ENCODE results near the gene CKAP5.

The CKAP5 gene

DNA sequence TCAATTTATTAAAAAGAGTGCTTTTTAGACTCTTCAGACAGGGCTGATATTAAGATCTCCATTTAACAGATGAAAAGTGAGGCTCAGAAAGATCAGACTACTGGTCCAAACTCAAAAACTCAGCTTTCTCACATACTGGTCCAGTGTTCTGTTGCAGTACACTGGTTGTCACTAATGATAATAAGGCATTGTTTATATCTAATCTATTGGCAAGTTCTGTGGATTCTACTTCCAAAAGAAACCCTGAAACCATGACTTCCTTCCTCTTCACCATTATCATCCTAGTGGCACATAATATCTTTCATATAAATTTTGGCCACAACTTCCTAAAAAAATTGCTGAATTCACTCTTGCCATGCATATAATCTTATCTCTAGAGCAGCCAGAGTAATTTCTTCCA lies 90.1 kb downstream of the CKAP5 start:
- H3K4me3 ChIP-seq (ENCODE audit: low read depth, low read length) = no peak overlapping the region
- TF ChIP-seq, protein P1, sequence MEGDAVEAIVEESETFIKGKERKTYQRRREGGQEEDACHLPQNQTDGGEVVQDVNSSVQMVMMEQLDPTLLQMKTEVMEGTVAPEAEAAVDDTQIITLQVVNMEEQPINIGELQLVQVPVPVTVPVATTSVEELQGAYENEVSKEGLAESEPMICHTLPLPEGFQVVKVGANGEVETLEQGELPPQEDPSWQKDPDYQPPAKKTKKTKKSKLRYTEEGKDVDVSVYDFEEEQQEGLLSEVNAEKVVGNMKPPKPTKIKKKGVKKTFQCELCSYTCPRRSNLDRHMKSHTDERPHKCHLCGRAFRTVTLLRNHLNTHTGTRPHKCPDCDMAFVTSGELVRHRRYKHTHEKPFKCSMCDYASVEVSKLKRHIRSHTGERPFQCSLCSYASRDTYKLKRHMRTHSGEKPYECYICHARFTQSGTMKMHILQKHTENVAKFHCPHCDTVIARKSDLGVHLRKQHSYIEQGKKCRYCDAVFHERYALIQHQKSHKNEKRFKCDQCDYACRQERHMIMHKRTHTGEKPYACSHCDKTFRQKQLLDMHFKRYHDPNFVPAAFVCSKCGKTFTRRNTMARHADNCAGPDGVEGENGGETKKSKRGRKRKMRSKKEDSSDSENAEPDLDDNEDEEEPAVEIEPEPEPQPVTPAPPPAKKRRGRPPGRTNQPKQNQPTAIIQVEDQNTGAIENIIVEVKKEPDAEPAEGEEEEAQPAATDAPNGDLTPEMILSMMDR (IDR thresholded peaks at IDR 0.05; ENCODE audit: low read depth, low read length) = no peak

DNA sequence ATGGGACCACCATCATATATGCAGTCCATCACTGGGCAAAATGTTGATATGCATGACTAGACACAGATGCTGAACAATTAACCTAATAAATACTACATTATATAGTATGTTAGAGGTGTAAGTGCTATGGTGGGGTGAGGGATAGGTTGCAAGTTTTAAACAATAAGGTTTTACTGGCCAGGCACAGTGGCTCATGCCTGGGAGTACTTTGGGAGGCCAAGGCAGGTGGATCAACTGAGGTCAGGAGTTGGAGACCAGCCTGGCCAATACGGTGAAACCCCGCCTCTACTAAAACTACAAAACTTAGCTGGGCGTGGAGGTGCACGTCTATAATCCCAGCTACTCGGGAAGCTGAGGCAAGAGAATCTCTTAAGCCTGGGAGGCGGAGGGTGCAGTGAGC lies 98.9 kb downstream of the CKAP5 start:
- TF ChIP-seq, protein P1 (IDR thresholded peaks at IDR 0.05; ENCODE audit: low read depth, low read length) = no peak
- no peak overlapping the region for H3K4me3 ChIP-seq (ENCODE audit: low read depth, low read length)

DNA sequence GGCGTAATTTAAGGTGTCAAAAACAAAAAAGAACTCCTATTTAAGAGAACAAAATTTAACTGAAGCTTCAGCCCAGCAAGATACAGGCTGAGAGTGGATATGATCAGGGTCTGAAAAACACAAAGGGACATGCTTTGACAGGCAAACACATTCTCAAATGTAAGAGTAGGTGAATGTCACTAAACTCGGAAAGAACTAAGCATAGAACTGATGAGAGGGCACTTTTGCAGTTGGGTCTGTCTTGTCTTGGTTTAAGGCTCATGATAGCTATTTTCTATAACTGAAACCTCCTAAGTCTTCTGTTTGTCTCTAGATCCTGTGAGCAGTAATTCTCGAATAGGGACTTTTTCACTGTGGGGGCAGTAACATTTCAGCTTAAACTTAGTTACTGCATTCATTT lies 100.1 kb downstream of the CKAP5 start:
- H3K4me3 ChIP-seq (ENCODE audit: low read depth, low read length) = no peak overlapping the region
- TF ChIP-seq, protein P1 (IDR thresholded peaks at IDR 0.05; ENCODE audit: low read depth, low read length) = no peak

DNA sequence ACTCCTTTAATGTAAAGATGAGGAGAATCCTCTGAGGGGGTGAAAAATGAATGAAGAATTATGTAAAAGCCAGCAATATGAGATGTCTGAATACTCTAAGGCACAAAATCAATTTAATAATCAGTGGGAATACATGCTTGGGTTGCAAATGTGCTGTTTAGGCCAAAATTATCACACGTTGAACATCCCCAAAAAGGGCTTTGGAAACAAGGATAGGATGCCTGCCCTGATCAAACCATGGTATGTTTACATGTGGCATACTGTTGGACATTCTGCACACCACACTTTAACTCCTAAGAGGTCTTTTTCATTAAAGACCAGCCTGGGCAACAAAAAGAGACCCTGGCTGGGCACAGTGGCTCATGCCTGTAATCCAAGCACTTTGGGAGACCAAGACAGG lies 100.8 kb downstream of the CKAP5 start:
- no peak overlapping the region for H3K4me3 ChIP-seq (ENCODE audit: low read depth, low read length)
- TF ChIP-seq, protein P1 (IDR thresholded peaks at IDR 0.05; ENCODE audit: low read depth, low read length) = no peak

DNA sequence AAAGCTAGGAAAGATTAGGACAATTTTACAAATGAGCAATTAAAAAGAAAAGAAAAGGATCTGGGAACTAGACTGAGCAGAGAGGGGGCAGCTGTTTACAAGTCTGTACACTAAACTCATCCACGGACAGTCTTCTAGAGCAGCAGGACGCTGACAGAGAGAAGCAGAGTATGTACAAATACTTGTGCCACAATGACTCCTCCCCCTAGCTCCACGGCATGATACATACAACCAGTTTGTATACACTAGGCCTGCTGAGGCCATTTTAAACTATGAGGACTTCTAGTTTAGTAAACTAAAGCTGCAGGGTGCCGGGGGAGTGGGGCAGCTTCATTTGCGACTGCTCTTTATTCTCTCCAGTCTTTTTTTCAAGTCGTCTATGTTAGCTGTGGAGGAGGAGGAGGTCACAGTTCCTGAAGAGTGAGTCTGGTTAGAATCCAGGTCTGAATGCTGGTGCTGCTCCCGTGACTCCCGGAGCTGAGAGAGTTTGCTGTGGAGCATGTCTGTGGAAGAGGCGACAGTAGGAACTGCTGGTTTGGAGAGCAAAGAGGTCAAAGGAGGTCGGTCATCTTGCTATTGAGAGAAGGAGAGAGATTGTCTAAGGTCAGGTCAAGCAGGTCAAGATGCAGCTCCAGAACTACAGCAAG lies 102.3 kb downstream of the CKAP5 start:
- H3K4me3 ChIP-seq (ENCODE audit: low read depth, low read length) = no peak overlapping the region
- TF ChIP-seq, protein P1 (IDR thresholded peaks at IDR 0.05; ENCODE audit: low read depth, low read length) = no peak

DNA sequence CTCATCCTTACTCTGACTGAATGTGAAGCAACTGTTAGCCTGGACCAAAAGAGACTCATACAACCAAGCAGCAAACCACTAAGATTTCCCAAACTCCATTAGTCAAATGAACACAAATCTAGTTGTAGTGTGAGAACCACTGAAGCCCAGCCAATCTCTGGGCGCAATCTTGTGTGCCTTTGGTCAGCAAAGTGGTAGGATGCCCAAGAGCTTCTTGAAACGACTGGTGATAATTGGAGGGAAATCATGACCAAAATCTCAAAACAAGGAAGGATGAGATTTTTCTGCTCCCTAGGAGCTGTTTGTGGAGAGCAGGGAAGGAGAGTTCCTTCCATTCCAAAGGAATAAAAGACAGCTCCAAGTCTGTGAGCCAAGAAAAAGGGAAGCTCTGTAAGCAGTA lies 103.0 kb downstream of the CKAP5 start:
- no peak overlapping the region for H3K4me3 ChIP-seq (ENCODE audit: low read depth, low read length)
- TF ChIP-seq, protein P1 (IDR thresholded peaks at IDR 0.05; ENCODE audit: low read depth, low read length) = no peak

DNA sequence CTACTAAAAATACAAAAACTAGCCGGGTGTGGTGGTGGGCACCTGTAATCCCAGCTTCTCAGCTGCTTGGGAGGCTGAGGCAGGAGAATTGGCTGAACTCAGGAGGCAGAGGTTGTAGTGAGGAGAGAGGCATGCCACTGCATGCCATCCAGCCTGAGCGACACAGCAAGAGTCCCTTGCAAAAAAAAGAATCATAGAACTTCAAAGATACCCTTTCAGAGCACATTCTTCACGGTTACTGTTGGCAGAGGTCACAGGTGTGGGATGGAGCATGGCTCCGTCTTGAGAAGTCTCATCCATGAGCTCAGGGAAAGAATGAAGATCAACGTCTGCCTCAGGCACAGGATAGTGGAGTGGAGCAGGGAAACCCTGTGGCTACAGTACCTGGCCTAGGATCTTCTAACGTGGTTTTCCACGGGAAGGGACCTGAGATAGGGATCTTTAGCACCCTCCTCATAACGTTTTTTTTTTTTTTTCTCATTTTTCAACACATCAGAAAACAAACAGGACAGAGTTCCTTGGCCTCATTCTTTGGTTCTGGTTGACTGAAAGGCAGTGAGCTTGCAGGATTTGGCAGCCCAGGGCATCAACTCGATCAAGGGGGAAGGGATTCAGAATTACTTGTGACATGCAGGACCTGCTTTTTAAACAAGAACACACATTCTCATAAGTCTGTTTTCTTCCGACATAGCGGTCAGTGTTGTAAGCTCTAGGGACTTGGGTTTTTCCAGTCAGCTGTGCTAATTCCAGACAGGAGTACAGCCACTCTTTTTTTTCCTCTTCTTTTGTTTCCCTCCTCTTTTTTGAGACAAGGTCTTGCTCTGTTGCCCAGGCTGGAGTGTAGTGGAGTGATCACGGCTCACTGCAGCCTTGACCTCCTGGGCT lies 104.2 kb downstream of the CKAP5 start:
- TF ChIP-seq, protein P1 (IDR thresholded peaks at IDR 0.05; ENCODE audit: low read depth, low read length) = no peak
- no peak overlapping the region for H3K4me3 ChIP-seq (ENCODE audit: low read depth, low read length)

Data from WI38 (cell line).